Cardiac fibroblast (primary cell): ENCODE data around the gene ULK1.

Experiments used
- DNase-seq, 2 donors: peaks; one replicate each; pipeline versions ENCODE4 v3.0.0 to v3.0.0-alpha.2; 2010; ENCODE audit warnings: low read depth in 2 of 2
- H3K4me3 ChIP-seq, 2 donors: replicated peaks in 1 of 2; 1 replicate in 1 of 2; 2 replicates in 1 of 2; pipeline ENCODE4 v1.5.1; 2011; ENCODE audit warnings: low read depth in 2 of 2, low read length in 2 of 2, mild to moderate bottlenecking in 2 of 2, moderate library complexity in 1 of 2
- CTCF ChIP-seq: IDR thresholded peaks from one replicate; pipeline ENCODE4 v1.5.1; 2011; ENCODE audit warnings: low read depth, mild to moderate bottlenecking, low read length, inconsistent platforms

ULK1 gene

GRCh38 chr12:131915823-131916222 lies 21.4 kb downstream of the ULK1 start:
- DNase-seq, result no peak
- TF ChIP-seq CTCF, result no peak
- no peak overlapping the region for H3K4me3 ChIP-seq

GRCh38 chr12:131916306-131917138 lies 22.1 kb downstream of the ULK1 start:
- H3K4me3 ChIP-seq, result no peak overlapping the region
- TF ChIP-seq CTCF, result no peak
- DNase-seq, result no peak

- no peak for TF ChIP-seq CTCF
- H3K4me3 ChIP-seq, result no peak overlapping the region
- no peak for DNase-seq
Measured at GRCh38 chr12:131917139-131917710, 22.8 kb downstream of the ULK1 start.

- TF ChIP-seq CTCF, result no peak
- DNase-seq, result no peak
- H3K4me3 ChIP-seq, result no peak overlapping the region
Measured at GRCh38 chr12:131917711-131918306, 23.4 kb downstream of the ULK1 start.

- H3K4me3 ChIP-seq, result no peak overlapping the region
- TF ChIP-seq CTCF, result no peak
- no peak for DNase-seq
Measured at GRCh38 chr12:131918311-131919050, 24.1 kb downstream of the ULK1 start.

- DNase-seq, result no peak
- no peak overlapping the region for H3K4me3 ChIP-seq
- no peak for TF ChIP-seq CTCF
Measured at GRCh38 chr12:131919051-131919347, 24.6 kb downstream of the ULK1 start.
